Measurements from ENCODE around the gene DFFB. TPM values are rescaled to one million over a fixed set of nuclear protein-coding genes. Genes with fewer than 3 reads are reported as not detected.

The DFFB gene
- total RNA-seq, 4 donors from 2014 or later, result 0.82 to 8.7 (median 4.8) TPM

DNA sequence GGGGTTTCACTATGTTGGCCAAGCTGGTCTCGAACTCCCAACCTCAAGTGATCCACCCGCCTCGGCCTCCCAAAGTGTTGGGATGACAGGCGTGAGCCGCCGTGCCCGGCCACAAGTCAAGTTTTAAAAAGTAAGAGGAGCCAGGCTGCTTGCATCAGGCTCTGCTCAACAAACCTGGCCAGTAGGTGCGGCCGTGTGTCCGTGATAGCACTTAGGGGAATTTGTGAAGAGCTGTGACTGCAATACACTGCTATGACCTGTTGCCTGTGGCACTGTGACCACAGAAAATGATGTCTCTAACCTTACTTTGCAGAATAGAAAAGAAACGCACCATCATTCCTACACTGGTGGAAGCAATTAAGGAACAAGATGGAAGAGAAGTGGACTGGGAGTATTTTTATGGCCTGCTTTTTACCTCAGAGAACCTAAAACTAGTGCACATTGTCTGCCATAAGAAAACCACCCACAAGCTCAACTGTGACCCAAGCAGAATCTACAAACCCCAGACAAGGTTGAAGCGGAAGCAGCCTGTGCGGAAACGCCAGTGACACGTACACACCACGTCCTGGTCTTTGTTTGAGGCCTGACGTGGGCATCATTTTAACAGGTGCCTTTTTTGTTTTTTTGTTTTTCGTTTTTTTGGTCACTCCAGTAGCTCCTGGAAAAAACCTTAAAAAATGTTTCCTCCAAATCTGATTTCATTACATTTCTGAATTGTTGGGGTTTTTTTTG lies 26.1 kb downstream of the DFFB start:
- TF ChIP-seq, protein P1, sequence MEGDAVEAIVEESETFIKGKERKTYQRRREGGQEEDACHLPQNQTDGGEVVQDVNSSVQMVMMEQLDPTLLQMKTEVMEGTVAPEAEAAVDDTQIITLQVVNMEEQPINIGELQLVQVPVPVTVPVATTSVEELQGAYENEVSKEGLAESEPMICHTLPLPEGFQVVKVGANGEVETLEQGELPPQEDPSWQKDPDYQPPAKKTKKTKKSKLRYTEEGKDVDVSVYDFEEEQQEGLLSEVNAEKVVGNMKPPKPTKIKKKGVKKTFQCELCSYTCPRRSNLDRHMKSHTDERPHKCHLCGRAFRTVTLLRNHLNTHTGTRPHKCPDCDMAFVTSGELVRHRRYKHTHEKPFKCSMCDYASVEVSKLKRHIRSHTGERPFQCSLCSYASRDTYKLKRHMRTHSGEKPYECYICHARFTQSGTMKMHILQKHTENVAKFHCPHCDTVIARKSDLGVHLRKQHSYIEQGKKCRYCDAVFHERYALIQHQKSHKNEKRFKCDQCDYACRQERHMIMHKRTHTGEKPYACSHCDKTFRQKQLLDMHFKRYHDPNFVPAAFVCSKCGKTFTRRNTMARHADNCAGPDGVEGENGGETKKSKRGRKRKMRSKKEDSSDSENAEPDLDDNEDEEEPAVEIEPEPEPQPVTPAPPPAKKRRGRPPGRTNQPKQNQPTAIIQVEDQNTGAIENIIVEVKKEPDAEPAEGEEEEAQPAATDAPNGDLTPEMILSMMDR (IDR thresholded peaks at IDR 0.05; ENCODE audit: low read depth), result no peak

DNA sequence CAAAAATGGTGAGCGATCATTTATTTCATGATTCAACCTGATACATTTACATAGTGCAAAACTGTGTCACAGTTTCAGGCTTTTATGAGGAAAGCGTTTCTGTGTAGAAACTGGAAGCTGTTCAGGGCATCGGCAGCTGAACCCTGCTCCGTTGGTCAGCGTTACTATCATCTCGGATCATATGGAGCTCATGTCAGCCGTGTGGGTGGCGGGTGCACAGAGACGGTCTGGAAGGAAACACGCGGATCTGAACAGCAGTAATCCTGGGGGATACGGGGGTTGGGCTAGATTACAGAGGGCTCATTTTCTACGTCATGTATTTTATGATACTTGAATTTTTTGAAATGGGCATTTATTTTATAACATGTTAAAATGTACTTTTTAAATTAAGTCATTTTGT lies 27.7 kb downstream of the DFFB start:
- TF ChIP-seq, protein P1 (IDR thresholded peaks at IDR 0.05; ENCODE audit: low read depth), result no peak

DNA sequence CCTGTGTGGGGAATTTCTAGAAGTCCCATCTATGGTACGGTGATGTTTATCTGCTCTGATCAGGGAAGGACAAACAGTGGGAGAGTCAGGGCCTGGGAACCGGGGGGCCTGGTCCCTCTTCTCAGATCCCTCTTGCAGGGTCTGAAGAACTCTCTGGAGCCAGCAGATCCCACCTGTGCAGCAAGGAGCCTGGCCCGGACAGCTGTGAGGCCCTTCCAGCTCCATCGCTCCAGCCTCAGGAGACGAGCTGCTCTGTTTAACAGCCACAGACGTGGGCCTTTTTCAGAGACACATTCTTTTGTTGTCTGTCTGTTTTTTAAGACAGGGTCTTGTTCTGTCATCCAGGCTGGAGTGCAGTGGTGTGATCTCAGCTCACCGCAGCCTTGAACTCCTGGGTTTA lies 28.3 kb downstream of the DFFB start:
- TF ChIP-seq, protein P1 (IDR thresholded peaks at IDR 0.05; ENCODE audit: low read depth), result no peak

DNA sequence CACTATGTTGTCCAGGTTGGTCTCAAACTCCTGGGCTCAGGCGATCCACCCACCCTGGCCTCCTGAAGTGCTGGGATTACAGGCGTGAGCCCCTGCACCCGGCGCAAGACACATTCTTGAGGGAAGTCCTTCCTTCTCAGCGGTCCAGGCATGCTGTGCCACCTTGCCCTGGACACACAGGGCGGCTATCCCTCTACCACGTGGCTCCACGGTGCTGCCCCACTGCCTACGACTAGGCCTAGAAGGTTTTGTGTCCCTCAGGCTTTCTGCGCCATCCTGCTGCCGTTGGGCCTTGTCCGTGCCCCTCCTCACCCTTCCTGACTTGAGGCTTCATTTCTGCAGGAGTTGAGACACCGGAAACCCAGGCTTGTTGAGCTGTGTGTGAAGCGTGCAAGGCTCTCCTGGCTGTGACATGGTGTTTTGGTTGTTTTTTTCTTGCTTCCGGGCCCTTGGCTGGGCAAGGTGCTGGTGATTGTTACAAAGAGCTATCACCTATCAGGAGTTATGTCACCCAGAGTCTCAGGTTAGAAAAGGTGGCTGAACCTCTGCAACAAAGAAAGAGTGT lies 28.9 kb downstream of the DFFB start:
- TF ChIP-seq, protein P1 (IDR thresholded peaks at IDR 0.05; ENCODE audit: low read depth), result no peak

DNA sequence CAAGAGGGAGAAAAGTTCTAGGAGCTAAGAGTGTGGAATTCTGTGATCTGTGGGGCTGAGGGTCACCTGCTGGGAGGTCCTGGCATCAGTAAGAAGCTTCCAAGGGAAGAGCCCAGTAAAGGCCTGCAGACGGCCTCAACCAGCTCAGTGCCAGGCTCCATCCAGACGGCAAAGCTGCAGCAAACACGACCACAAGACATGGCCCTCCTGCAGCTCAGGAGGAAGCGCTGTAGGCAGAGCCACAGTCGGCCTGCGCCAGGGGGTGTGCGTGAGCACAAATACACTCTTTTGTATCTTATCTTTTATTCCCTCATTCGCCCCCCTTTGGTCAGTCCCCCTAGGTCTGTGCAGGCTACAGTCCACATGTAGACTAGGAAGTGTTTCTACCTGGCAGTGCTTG lies 29.4 kb downstream of the DFFB start:
- TF ChIP-seq, protein P1 (IDR thresholded peaks at IDR 0.05; ENCODE audit: low read depth), result no peak

DNA sequence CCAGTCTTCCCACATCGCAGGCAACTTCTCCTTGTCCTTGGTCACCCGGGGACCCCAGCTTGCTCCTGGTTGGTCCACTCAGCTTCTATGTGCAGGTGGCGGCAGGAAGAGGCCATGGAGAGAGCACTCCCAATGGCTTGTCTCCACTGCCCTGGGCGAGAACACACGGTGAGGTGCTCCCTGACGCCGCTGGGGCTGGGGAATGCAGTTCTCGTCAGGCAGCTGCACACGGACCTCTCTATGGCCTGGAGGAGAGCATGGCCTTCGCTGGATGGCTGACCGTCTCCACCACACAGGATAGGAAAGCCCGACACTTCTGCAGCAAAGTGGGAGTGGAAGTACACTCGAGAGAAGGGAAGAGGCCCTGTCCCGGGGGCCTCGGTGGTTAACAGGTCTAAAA lies 31.0 kb downstream of the DFFB start:
- TF ChIP-seq, protein P1 (IDR thresholded peaks at IDR 0.05; ENCODE audit: low read depth), result no peak

DNA sequence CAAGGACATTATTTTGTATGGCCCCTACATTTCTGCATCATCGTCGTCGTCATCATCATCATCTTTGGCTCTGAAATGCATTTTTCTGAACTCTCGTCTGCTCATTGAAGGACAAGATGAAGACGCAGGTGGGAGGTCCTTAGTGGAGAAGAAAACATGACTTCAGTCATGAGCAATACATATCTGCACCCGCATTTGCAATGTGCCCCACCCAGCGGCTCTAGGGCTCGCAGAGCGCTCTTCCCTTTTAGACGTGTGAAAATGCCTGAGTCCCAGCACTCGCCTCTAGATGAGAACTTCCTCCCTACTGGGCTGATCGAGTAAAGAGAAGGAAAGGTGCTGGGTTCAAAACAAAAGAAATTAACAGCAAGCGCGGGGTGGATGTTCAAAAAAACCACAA lies 32.7 kb downstream of the DFFB start:
- TF ChIP-seq, protein P1 (IDR thresholded peaks at IDR 0.05; ENCODE audit: low read depth), result no peak

All from subcutaneous adipose tissue (tissue), 4 donors.